MV-4-11 (cell line): ENCODE data around the gene CCDC117.
A peak's percentile ranks its signal among the peaks of the same experiment; 100 is the strongest.

Experiments
- DNase-seq: peaks from one replicate; lab custom pipeline; 2025; lab: John Stamatoyannopoulos, UW

CCDC117 gene

DNA sequence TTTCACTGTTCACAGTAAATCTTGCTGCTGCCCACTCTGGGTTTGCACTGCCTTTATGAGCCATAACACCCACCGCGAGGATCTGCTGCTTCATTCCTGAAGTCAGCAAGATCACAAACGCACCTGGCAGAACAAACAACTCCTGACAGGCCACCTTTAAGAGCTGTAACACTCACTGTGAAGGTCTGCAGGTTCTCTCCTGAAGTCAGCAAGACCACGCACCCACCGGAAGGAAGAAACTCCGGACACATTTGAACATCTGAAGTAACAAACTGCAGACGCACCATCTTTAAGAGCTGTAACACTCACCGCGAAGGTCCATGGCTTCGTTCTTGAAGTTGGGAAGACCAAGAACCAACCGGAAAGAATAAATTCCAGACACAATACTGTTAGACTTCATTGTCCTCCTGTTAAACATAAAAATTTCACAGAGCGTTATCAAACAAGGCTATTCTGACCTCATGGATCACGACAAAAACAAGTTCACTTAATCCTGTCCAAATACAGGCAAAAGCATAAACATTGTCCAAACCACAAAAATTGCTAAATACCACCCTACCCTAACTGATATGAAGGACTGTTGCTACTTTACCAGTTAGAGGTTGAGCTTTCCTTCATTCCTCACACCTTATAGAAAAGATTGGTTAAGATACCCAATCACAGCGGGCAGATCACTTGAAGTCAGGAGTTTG lies 3.0 kb upstream of the CCDC117 start:
- DNase-seq: no peak

DNA sequence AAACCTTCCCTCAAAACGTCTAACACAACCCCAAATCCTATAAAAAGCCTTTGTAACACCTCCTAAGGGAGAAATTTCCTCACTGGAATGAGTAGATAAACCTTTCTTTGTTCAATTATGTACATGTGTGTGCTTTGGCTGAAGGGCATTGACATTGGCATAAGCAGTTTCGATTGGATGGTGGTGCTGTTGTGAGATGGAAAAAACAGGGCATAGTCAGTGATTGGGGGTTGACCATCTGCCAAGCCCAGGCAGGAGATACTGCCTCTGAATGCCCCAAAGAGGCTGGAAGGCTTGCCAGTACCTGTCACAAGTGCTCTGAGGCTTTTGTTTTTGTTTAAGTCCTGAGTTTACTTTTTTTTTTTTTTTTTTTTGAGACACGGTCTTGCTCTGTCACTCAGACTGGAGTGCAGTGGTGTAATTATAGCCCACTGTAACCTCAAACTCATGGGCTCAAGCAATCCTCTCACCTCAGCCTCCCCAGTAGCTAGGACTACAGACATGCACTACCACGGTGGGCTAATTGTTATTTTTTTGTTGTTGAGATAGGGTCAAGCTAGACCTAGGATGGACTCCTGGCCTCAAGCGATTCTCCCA lies 1.2 kb upstream of the CCDC117 start:
- DNase-seq: no peak

DNA sequence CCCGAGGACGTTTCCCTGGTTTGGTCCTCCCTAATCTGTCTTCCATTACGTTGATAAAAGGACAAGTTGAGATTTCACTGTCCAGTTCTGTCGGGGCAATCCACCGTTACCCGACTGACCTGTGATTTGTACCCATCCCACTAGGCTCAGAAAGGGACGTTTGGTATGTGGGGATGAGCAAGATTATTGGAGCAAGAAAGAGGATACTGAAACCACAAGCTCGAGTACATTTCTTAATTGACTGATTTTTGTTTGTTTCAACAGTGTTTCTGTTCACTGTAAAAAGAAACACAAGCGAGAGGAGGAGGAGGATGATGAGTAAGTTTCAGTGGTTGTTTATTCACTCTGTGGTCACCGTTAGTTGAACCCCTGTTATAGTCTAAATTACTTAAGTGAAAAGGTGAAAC lies 969 bp downstream of the CCDC117 start:
- peak; percentile 53 for DNase-seq

DNA sequence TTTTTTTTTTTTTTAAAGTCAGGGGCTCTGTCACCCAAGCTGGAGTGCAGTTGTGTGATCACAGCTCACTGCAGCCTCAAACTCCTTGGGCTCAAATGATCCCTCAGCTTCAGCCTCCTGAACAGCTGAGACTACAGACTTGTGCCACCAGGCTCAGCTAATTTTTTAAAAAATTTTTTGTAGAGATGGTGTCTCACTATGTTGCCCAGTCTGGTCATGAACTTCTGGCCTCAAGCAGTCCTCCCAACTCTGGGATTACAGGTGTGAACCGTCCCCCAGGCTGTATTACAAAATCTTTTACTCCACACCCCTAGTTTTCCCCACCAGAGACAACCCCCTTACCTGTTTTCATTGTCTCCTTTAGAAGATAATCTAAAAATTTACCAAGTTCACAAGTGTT lies 1.9 kb downstream of the CCDC117 start:
- DNase-seq: no peak

DNA sequence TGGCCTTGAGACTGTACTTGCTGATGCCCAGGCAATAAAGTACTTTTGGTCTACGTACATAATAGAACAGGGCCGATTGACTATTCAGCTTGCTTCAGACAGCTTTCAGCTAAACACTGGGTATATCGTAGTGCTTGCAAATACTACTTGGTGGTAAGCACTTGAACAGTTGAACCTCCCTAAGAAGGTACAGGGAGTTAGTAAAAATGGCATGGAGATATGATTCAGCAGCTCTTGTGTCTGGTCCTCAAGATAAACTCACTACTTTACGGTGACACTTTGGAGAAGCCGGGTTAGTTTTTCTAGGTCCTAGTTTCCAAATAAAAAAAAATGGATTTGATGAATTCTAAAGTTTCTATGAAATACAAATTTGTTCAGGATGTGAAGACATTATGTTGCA lies 7.3 kb downstream of the CCDC117 start:
- DNase-seq: no peak

DNA sequence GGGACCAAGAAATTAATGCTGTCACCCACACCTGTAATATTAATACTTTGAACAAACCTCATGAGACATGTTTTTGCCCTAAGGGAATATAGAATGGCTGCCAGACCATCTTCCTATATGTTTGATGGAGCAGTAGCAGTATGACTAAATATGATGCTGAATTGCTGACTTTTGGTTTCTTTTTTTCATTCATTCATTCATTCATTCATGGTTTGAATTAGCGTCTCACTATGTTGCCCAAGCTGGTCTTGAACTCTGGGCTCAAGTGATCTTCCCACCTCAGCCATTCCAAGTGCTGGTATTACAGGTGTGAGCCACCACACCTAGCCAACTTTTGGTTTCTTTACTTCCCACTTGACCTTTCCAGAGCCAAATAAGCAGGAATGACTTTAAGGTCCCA lies 7.8 kb downstream of the CCDC117 start:
- DNase-seq: no peak

DNA sequence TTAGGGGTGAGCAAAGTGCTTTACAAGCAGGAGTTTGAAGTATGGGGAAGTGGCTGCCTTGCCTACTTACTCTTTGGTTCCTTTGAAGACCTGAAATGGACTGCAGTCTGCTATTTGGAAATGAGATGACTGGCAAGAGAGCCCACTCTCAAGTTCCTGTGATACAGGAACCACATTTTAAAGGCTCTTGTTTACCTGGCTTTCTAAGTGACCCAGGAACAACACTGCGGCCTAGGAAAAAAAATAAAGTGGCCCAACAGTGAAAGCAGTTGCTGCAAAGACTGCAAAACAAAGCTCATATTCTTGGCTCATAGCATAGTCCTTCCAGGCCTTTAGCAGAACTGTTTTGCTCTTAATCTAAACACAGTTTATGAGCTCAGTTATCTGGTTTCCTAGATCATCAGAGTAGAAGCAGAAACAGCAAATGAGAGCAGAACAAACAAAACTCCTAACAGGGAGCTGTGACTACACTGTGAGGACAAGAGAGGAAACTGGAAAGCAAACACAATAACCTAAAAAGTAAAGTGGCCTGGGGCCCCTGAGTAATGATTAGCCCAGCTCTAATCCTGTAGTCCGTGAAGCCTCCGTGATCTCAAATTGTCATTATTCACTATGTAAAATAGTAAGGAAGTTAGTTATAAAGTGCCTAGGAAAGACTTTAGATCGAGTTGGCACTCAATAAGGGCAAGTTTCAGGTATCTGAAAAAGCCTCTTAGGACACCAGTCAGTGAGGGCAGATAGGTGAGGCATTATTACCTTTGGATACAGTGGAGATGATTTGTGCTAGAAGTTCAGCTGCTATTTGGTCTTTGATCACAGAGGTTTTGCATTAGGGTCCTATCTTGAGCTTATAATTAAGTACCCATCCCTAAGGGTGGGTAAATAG lies 11.5 kb downstream of the CCDC117 start:
- DNase-seq: peak; percentile 51

DNA sequence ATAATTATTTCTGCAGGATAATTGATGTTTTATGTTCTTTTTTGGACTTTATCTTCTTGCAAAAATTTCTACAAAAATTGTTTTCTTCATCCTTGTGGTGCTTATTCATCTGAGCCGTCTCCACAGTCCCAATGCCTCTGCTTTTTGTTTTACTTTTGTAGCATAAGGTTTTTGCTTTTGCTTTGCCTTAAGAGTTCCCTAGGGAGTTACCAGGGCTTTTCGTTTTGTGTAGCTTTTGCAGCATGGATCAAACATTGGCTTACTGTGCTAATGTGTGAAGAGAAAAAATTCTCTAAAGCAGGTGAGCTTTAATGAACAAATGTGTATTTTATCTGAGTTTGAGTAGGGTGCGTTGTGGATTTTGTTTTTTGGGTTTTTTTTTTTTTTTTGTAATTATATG lies 16.1 kb downstream of the CCDC117 start:
- DNase-seq: no peak

DNA sequence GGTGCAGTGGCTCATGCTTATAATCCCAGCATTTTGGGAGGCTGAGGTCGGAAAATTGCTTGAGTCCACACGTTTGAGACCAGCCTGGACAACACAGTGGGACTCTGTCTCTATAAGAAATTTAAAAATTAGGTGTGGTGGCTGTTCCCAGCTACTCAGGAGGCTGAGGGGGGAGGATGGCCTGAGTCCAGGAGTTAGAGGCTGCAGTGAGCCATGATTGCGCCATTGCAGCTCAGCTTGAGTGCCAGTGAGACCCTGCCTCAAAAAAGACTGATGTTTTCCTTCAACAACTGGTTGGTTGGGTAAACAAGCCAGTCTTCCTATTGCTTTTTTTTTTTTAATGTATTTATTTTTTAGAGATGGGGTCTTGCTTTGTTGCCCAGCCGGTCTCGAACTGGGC lies 18.6 kb downstream of the CCDC117 start:
- no peak for DNase-seq

DNA sequence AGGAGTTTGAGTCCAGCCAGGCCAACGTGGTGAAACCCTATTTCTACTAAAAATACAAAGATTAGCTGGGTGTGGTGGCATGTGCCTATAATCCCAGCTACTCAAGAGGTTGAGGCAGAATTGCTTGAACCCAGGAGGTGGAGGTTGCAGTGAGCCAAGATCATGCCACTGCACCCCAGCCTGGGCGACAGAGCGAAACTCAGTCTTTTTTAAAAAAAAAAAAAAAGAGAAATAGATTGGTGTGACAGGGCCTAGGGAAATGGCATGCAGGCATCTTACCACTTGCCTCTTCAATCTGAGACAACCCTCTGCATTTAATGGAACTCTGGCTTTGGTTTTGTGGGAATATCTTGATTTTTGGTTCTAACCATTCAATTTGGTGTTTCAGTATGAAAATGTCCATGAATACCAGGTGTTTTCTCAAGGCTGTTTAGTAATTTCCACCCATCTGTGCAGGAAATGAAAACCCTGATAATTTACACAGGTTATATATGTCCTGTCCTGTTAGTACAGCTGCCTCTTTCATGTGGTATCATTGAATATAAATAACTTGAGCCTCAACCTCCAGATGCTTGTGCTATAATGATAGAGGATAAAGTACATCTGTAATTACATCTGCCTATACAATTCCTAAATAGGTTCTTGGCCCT lies 19.5 kb downstream of the CCDC117 start:
- DNase-seq: no peak

DNA sequence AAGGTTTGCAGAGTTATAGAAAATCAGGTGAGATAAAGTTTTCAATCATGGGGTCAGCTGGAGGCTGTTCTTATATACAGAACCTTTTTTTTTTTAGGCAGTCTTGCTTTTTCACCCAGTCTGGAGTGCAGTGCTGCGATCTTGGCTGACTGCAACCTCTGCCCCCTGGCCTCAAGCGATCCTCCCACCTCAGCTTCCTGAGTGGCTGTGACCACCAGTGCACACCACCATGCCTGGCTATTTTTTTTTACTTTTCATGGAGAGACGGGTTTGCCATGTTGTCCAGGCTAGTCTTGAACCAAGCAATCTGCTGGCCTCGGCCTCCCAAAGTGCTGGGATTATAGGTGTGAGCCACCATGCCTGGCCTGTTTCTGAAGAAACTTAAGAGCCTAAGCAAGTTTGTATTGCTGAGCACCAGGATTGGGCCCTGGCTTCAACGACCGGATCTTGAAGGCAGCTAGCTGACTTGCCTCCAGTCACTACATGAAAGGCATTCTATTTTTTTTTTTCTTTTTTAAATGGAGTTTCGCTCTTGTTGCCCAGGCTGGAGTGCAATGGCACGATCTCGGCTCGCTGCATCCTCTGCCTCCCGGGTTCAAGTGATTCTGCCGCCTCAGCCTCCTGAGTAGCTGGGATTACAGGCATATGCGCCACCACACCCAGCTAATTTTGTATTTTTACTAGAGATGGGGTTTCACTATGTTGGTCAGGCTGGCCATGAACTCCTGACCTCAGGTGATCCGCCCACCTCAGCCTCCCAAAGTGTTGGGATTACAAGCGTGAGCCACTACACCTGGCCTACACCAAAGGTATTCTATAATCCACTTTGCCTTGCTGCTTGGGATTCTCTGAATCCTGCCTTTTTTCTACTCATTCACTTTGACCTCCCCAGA lies 20.2 kb downstream of the CCDC117 start:
- DNase-seq: peak; percentile 49

DNA sequence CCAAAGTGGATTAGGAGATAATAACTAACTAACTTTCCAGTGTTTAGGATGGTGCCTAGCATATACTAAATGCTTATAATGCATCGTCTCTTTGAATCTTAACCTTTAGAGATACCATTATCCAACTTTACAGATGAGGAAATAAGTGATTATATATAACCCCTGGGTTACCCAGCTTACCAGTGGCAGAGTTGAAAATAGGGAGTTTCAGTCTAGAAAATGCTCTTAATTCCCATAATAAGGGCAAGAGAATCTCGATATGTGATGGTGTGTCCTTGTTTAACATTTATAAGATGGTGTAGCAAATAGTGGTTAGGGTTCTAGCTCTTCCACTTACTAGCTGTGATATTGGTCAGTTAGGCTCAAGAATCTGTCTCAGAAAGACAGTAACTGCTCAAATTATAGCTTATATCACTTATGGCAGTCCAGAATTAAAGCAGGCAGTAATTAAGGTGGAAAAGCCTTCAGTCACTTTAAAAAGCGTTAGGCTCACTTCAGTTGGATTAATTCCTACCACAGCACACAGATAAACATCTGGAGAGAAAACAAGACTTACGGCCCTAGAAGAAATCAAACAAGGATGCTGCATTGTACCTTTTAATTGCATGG lies 21.6 kb downstream of the CCDC117 start:
- no peak for DNase-seq

DNA sequence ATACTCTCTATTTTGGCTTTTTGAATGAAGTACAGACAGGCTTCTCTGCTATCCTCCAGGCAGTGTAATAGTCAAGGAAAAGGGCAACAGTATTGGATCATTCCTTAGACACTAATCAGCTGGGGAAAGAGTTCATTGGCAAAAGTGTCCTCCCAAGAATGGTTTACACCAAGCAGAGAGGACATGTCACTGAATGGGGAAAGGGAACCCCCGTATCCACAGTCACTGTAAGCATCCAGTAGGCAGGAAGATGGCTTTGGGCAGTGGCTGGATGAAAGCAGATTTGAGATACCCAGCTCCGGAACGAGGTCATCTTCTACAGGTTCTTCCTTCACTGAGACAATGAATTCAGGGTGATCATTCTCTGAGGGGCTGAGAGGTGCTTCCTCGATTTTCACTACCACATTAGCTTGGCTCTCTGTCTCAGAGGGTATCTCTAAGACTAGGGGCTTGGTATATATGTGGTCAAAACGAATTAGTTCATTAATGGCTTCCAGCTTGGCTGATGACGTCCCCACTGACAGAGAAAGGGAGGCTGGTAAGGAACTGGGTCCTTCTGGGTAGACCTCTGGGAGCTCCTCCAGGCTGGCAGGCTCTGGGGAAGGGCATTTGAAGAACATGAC lies 22.7 kb downstream of the CCDC117 start:
- no peak for DNase-seq

DNA sequence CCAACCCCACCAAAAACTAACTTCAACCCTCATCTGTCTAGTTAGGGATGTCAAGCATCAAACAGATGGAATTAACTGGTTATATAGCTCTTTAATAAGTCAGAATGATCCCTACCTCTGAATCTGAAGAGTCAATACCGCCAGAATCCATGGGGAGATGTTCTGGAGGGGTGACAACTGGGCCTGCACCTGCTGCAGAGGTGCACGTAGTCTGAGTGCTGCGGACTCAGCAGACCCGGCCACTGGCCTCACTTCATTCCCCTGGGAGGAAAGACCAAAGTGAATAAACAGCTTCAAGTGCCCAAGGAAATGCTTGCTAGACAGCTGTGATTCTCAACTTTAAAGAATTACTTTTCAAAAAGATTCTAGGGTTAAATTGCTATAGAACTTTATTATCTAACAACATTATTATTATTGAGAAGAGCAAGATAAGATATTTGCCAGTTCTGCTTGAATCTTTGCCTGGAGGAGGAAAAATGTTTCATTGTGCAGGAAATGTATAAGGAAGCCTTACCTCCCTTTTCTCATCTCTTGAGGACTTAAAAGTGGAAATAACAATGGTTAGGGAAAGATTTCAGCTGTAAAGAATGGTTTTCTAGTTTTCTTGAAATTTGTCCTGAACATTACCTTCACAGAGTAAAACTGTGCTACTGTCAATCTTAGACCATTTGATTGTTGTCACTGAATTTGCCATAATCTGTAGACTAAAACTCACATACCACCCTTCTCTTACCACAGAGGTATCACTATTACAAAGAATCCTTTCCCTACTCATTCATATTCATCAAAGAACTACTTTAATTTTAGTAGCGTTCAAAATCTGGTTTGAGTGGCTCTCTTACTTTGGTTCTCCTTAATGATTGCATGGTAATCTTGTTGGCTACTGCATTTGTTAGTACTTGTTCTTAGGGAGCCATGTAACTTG lies 23.7 kb downstream of the CCDC117 start:
- DNase-seq: no peak

DNA sequence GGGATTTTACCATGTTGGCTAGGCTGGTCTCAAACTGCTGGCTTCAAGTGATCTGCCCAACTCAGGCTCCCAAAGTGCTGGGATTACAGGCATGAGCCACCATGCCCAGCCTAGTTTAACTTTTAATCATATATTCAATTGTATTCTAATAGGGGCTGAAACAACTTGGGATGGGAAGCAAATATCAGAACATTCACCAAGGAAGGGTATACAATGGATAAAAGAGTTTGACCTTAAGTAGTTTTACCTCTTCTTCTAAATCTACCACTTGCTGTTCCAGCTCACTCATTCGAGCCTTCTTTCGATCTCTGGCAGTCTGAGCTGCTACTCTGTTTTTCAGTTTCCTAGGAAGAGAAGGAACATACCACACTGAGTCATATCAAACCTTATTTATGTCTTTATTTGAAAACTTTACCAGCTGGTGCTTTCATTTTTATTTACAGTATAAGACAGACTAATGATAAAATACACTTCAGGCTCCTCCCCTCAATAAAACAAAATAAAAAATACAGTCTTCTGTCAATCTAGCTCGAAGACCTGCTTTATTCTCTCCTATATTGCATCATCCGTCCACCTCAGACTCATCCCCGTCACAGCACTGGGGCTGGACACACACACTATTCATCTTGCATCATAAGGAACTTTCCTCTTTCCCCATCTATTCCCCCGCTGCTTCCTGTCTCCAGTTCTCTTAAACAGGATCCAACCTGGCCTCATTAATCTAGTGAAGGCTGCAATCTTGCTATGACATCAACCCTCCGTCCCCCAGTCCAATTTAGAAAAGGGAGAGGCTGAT lies 26.5 kb downstream of the CCDC117 start:
- peak; percentile 88 for DNase-seq

DNA sequence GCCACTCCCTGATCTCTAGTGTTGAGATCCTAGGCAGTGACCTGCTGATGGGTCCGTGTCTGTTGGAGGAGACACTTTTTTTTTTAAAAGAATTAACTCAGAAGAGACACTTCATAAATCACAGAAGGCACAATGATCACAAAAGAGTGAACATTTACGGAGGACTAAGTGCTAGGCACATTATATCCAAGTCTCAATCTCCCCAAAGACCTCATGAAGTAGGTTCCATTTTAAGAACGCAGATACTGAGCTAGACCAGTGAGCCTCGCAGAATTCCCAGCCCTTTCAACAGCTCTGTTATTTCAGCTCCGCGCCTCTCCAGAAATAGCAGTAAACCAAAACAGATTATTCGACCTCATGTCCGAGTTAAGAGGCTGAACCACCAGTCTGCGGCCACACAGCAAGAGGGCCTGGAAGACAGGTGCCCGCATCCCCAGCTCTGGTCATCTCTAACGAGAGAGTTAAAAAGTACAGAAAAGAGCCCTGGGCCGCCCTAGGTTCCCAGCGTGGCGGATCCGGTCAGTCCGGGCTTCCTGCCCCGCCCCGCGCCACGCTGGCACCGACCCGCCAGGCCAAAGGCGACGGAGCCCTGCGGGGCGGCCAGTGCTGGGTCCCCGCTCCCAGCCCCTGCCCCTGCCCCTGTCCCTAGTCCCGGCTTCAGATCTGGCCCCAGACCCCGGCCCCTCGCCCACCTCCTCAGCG lies 27.3 kb downstream of the CCDC117 start:
- DNase-seq: no peak

DNA sequence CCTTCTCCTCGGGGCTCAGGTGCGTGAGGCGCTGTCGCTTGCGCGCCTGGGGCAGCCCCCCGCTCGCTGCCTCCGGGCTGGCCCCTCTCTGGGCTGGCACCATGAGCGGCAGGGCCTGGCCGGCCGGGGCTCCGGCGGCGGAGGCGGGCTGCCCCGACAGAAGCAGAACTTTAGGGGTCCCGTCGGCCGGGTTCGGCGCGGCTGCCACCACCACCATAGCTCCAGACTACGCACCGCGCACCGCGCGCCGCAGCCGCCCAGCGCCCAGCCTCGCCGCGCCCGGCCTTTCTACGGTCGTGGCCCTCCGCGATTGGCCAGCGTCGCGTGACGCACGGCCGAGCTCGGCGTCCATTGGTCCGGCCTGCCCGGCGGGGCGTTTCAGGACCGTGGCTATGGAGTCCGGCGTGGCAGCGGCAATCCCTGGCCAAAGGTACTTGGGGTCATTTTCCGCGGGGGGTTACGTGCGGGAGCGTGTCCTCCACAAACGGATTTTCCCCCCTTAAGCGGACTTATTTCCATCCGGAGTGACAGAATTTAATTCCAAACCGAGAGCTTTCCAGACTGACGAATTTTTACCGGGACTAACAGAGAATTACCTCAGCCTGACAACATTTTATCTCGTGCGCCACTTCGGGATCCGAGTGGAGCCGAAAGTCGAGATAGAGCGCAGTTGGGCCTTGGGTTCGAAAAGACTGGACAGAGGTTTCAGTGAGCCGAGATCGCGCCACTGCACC lies 28.0 kb downstream of the CCDC117 start, which contains the start of gene XBP1:
XBP1 (minus strand) TSS at position 262 of the 734 bp plus-strand sequence.
- peak; percentile 88 for DNase-seq
